DLD1 (cell line): ENCODE data around the gene CD5L.

ENCODE experiments used
- in situ Hi-C: cut with HindIII; loops from 2 replicates; pipeline ENCODE4 v1.10.0; 2017; ENCODE audit warnings: low sequenced_read_pairs

CD5L gene

DNA sequence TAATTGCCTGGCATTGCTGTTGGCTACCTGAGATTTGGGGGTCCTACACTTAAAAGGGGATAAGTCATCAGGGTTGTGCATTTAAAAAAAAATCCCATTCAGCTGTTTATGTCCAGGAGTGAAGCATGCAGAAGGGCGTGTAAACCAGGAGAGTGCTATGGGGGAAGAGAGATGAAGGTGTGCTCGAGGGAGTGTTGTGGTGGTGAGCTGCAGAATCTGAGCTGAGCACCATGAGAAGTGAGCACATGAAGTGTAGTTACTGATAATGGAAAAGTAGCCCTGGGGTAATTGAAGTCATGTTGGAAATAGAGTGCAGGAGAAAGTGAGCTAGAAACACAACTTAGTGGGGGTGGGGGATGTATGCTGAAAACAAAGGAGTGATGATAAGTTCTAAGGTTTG, 22.4 kb downstream of the CD5L start:
- in situ Hi-C loops = no loop called here

DNA sequence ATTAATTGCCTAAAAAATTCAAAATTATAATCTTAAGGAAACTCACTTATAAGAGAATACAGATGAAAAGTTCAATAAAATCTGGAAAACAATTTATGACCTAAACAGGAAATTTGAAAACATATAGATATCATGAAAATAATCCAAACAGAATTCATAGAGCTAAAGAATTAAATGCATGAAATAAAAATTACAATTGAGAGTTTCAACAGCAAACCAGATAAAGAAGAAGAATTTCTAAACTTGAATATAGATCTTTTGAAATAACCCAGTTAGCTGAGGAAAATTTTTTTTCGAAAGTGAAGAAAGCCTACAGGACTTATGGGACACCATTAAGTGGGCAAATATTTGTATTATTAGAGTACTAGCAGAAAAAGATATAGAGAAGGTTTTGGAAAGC, 28.3 kb downstream of the CD5L start:
- in situ Hi-C loops = no loop called here

DNA sequence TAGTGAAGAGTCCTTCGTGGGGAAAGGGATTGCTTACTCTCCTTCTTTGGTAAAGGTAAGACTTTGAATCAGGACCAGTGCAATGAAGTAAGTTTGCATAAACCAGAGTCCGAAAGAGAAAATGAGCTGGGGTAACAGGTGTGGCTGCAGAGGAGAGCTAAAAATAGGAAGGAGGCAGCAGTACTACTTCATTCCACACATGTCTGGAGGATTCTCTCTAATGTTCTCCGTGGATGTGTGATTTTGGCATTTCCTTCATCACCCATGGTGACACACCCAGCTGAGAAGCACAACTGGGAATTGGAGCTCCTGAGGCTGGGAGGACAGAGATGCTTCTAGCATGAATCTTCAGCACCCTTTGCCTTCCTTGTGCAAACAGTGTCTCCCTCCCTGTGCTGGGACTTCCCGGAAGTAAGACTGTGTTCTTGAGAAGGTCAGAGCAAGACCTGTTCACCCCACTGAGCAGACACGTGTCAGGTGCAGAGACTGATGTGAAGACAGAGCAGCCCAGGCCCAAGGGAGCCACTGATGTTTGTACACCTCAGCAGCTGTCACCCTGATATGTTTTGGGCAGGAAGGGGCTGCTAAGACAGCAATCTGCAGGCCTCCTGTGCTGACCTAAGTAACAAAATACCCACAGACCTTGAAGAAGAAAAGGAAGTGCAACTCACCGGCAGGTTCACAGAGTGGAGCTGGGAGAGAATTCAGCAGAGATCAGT, 35.0 kb downstream of the CD5L start:
- in situ Hi-C loops = no loop called here

DNA sequence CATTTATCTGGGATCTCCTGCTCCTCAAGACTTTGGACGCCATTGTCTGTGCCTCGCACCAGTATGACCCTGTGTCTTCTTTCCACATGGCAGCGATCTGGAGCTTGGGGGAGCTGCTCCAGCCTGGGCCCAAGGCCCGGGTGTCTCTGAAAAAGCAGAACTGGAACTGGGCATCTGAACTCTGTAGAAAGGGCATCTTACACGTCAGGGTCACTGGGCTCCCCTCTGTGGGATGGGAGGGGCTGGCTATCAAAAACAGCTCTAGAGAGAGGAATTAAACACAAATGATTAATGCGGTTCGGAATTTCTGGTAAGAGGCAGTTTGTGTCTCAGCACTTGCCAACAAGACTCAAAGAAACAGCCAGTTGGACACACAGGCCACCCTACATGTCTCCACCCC, 37.8 kb downstream of the CD5L start:
- in situ Hi-C loops = no loop called here

GRCh38 chr1:157799996-157800395, 41.6 kb downstream of the CD5L start:
- in situ Hi-C loops = no loop called here

- in situ Hi-C loops = no loop called here
Measured at GRCh38 chr1:157798211-157798610, 43.4 kb downstream of the CD5L start.

GRCh38 chr1:157785248-157785647, 56.4 kb downstream of the CD5L start:
- in situ Hi-C loops = no loop called here

DNA sequence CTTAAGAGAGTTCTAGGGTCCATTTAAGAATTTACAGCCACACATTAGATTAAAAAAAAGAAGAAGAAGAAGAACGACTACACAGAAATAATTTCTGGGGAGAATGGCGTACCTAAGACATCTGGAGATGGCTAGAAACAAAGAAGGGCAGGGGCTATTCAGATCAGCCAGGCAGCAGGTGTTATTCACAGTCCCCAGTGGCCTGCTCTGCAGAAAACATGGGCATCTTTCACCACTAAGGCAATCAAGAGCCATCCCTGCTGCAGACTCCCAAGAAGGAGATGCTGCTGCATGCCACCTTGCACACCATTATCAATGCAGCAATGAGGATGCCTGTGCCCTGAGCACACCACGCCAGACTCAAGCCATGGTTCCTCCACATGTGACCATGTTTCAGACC, 56.8 kb downstream of the CD5L start:
- in situ Hi-C loops = no loop called here

DNA sequence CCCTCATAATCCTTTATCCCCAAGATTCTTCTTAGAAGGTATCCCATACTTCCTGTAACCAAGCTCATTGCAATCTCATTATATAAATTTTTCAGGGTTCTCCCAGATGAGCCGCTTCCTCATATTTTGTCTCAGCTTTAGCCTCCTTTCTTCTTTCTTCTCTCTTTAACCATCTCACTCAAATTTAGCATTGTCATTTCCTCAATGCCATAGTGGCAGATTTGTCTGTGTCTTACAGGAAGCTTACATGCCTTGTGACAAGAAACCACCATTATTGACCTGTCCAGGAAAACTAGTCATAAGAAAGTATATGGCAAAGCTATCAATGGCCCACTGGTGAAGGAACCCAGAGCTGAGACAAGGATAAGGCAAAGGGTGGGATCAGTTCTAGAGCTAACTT, 58.7 kb downstream of the CD5L start:
- in situ Hi-C loops = no loop called here

DNA sequence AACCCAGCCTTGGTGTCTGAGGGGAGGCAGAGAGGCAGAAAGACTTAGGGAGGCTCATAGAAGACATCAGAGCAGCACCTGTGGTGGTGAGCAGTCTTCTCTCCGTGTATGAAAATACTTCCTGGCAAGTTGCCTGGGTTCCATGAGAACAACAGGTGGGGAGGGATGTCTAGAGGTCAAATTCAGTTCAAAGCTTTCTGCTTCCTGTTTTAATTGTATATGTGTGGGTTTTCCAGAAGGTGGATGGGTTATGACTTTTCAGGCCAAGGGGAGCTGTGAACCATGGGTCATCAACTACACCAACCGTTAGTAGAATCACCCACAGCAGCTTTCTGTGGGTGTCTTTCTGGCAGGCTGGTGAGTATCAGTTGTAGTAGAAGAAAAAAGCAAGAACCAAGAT, 60.6 kb downstream of the CD5L start:
- in situ Hi-C loops = no loop called here
